ENCODE data around the gene ZFP69. TPM values are rescaled to one million over a fixed set of nuclear protein-coding genes. Genes with fewer than 3 reads are reported as not detected.

The ZFP69 gene
- total and polyA plus RNA-seq, 8 donors: 2.9 to 11.2 (median 8.4) TPM

DNA sequence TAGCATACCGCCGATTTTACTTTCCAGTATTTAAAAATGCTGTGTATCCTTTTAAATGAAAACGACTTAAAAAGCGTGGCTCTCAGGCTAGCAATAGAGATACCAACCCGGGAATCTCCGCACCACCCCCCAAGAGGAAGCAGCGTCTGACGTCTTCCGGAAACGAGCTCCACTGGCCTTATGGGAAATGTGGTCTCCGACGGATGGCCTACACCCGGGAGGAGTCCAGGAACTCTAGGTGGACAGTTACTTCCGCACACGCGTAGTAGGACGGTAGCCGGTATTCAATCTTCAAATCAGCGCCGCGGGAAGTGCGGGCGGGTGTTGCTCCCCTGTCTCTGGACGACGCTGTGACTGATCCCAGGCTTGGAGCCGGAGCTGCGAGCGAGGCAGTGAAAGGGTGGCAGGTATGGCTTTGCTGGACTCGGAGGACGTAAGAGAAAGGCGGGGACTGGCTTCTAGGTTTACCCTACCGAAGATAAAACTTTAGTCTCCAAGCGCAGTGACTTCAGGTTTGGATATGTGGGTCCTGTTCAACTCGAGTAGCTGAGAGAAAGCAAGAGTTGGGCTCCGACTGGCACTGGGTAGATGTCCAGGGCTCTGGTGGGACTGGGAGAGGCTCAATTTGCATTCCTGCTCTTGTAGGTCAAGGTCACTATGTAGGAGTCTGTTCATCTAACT lies 54.4 kb downstream of the ZFP69 start, which contains the start of gene ZNF684:
Gene ZNF684, plus strand, starts transcription at position 257 of the 681 bp plus-strand sequence. CDS start 1,530 bp downstream, outside the sequence.
- H3K36me3 ChIP-seq: peaks cover 0 to 6% of the 10 kb centered on the region in 2 donors
- no peaks in the 10 kb centered on the region for H3K27me3 ChIP-seq
- H3K4me3 ChIP-seq: peak within 1 kb of the TSS; percentile 58 to 59
- H3K27ac ChIP-seq: peak within 1 kb of the TSS; percentile 91 to 93
- DNase-seq: peak; percentile 88 to 95 (median 93)
- TF ChIP-seq CTCF (IDR thresholded peaks at IDR 0.05): no peak
- peaks cover 0 to 2% of the 10 kb centered on the region in 2 donors for H3K9me3 ChIP-seq
- intact Hi-C loops (cut with DNase I): no loop called here
- H3K4me1 ChIP-seq: peaks cover 3 to 20% of the 10 kb centered on the region in 2 donors
- peak; percentile 99 for ATAC-seq

DNA sequence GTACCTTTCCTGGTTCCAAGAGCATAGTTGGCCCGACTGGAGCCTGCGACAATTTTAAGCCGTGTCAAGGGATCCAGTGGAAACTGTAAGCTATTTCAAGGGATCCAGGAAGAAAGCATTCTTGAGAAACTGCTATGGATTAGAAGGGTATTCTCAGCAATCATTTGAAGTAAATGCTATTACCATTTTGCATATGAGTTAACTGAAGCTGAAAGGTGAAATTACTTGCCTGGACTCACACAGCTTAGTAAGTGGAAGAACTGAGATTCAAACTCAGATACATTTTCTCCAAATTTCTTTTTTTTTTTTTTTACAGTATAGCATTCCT lies 54.9 kb downstream of the ZFP69 start:
- DNase-seq: no peak
- H3K9me3 ChIP-seq: peaks cover 0 to 2% of the 10 kb centered on the region in 2 donors
- H3K27me3 ChIP-seq: no peaks in the 10 kb centered on the region
- peaks cover 0 to 6% of the 10 kb centered on the region in 2 donors for H3K36me3 ChIP-seq
- intact Hi-C loops (cut with DNase I): no loop called here
- no peak for TF ChIP-seq CTCF (IDR thresholded peaks at IDR 0.05)
- peak overlapping the region; percentile 58 to 59 for H3K4me3 ChIP-seq
- H3K4me1 ChIP-seq: peaks cover 3 to 20% of the 10 kb centered on the region in 2 donors
- H3K27ac ChIP-seq: peak overlapping the region; percentile 91 to 93
- ATAC-seq: no peak

DNA sequence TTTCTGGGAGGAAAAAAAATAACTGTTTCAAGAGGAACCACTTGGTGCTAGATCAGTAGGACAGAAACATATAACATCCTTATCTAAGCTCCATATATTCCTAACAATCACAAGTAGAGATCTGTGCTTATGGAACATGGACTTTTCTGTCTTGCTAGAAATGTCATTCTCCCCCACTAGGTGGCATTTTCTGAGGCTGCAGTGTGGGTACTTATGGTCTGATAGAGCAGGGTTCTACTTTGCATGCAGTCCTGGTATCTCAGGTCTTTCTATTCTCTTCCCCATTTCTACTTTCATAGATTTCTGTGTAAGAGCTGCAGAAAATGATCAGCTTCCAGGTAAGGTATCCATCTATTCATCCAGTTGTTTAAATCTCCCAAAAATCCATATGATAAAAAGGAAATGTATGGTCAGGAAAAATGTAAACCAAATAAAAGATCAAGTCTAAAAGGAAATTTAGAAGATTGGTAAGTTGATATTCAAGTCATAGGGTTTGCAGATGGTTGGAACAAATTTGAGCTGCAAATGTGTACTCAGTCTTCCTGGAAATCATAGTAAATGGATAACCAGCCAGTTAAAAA lies 55.8 kb downstream of the ZFP69 start:
- ATAC-seq: peak; percentile 52
- no peaks in the 10 kb centered on the region for H3K9me3 ChIP-seq
- peaks cover 0 to 11% of the 10 kb centered on the region in 2 donors for H3K36me3 ChIP-seq
- no peak overlapping the region for H3K27ac ChIP-seq
- no peak overlapping the region for H3K4me3 ChIP-seq
- H3K4me1 ChIP-seq: peaks cover 3 to 20% of the 10 kb centered on the region in 2 donors
- peak; percentile 48 to 50 for TF ChIP-seq CTCF (IDR thresholded peaks at IDR 0.05)
- intact Hi-C loops (cut with DNase I): no loop called here
- H3K27me3 ChIP-seq: no peaks in the 10 kb centered on the region
- DNase-seq: peak in 2 of 4 donors; percentile 11 to 32

DNA sequence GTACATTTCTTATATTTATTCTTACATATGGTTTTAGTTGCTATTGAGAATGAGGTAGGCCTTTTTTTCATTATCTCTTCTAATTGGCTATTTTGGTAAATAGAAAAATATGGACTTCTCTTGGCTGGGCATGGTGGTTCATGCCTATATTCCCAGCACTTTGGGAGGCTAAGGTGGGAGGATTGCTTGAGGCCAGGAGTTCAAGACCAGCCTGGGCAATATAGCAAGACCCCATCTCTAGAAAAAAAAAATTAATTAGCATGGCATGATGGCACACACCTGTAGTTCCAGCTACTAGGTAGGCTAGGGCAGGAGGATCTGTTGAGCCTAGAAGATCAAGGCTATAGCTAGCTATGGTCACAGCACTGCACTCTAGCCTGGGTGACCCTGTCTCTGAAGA lies 57.5 kb downstream of the ZFP69 start:
- no peak for TF ChIP-seq CTCF (IDR thresholded peaks at IDR 0.05)
- Histone ChIP-seq H3K4me1 (peaks cover 3 to 23% of the 10 kb centered on the region in 2 donors), H3K27ac (no peak overlapping the region), H3K9me3 (no peaks in the 10 kb centered on the region), H3K4me3 (no peak overlapping the region), H3K27me3 (no peaks in the 10 kb centered on the region), H3K36me3 (peaks cover 0 to 15% of the 10 kb centered on the region in 2 donors)
- DNase-seq: no peak
- intact Hi-C loops (cut with DNase I): no loop called here
- ATAC-seq: no peak

DNA sequence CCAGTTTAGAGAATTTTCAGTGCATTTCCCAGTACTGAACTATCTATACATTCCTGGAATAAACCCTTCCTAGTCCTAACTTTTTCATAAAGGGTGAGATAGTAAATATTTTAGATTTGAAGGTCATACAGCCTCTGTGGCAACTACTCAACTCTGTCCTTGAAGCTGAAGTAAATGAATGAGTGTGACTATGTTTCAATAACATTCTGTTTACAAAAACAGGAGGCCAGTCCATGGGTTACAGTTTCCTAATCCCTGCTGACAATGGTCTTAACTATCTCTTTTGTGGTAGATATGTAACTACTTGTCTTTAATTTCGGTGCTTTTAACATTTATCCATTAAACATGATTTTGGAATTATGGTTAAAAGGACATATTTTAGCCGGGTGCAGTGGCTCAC lies 58.6 kb downstream of the ZFP69 start:
- intact Hi-C loops (cut with DNase I): no loop called here

More for the DNA sequence above, 58.6 kb downstream of the ZFP69 start:
- peaks cover 0 to 16% of the 10 kb centered on the region in 2 donors for H3K36me3 ChIP-seq
- H3K4me1 ChIP-seq: peaks cover 3 to 19% of the 10 kb centered on the region in 2 donors
- H3K4me3 ChIP-seq: no peak overlapping the region
- H3K27me3 ChIP-seq: no peaks in the 10 kb centered on the region
- no peak for TF ChIP-seq CTCF (IDR thresholded peaks at IDR 0.05)
- no peaks in the 10 kb centered on the region for H3K9me3 ChIP-seq
- DNase-seq (no peak), ATAC-seq (no peak)
- no peak overlapping the region for H3K27ac ChIP-seq

All from left lung (tissue), 10 donors.